A549 treated with Hydrocortisone at 1 μM for 4 hours (cell line): ENCODE results near the gene MYOD1. TPM values are rescaled to one million over a fixed set of nuclear protein-coding genes. Genes with fewer than 3 reads are reported as not detected.

Experiments used
- total RNA-seq: library from RNA; stranded (reverse); fragments of 200-300 nt; extraction: Qiagen RNA extraction; gene quantifications from 5 replicates; pipeline ENCODE4 v1.2.3, GENCODE V29; 2022

MYOD1 gene
- total RNA-seq, result 0.06 to 0.08 TPM in 2 of 5 replicates, not detected in the others

DNA sequence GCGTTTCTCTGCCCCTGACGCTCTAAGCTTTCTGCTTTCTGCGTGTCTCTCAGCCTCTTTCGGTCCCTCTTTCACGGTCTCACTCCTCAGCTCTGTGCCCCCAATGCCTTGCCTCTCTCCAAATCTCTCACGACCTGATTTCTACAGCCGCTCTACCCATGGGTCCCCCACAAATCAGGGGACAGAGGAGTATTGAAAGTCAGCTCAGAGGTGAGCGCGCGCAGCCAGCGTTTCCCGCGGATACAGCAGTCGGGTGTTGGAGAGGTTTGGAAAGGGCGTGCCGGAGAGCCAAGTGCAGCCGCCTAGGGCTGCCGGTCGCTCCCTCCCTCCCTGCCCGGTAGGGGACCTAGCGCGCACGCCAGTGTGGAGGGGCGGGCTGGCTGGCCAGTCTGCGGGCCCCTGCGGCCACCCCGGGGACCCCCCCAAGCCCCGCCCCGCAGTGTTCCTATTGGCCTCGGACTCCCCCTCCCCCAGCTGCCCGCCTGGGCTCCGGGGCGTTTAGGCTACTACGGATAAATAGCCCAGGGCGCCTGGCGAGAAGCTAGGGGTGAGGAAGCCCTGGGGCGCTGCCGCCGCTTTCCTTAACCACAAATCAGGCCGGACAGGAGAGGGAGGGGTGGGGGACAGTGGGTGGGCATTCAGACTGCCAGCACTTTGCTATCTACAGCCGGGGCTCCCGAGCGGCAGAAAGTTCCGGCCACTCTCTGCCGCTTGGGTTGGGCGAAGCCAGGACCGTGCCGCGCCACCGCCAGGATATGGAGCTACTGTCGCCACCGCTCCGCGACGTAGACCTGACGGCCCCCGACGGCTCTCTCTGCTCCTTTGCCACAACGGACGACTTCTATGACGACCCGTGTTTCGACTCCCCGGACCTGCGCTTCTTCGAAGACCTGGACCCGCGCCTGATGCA is at the start of gene MYOD1:
TSS of gene MYOD1 (plus strand) at position 544 of the 910 bp plus-strand sequence. CDS start at position 756, 212 bp downstream.

DNA sequence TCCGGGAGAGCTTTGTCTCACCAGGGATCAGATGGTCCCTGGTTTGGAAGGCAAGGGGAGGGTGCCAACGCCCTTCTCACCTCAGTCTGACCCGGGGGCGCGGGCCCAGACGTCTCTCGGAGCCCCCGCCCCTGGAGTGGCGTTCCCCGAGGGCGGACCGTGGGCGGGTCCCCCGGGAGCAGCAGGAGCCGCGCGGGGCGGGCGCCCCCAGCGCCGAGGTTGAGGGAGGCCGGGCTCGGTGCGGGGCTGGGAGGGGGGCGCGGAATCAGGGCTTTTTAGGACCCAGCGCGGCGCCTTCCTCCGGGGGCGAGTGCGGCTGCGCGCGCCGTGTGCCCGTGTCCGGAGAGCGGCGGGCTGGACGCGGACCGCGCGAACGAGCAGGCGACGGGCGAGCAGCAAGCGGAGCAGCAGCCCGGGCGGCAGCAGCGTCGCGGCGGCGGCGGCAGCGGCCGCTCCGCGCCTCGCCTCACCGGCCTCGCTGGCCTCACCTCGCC is 15.1 kb downstream of the MYOD1 start, which contains the start of gene KCNC1:
TSS of gene KCNC1 (plus strand) at position 364 of the 494 bp plus-strand sequence. CDS start 1,222 bp downstream, outside the sequence.

Other genes starting within 250 kb of the MYOD1 start
- gene ABCC8, start 242.7 kb upstream of the MYOD1 start, total RNA-seq, result 6.6 to 10.1 TPM (median 8.7 TPM) in 5 replicates
- gene USH1C, start 175.2 kb upstream of the MYOD1 start, total RNA-seq, result 0.70 to 1.1 TPM (median 0.74 TPM) in 5 replicates
- not detected in 5 replicates for gene OTOG, start 172.3 kb upstream of the MYOD1 start, total RNA-seq
- gene KCNC1, start 15.2 kb downstream of the MYOD1 start, total RNA-seq, result 0.05 to 0.16 TPM (median 0.06 TPM) in 5 replicates